Type B pancreatic cell (in vitro differentiated cells): Measurements from ENCODE around the gene GNG4. TPM values are rescaled to one million over a fixed set of nuclear protein-coding genes. Genes with fewer than 3 reads are reported as not detected.
"Not testable (repeated sequence)": the region's sequence is repeated elsewhere in the genome, so short reads cannot be mapped to it uniquely, and the experiment has no call there.

Experiments
- DNase-seq: peaks from one replicate; pipeline ENCODE4 v3.0.0; 2021; ENCODE audit warnings: mixed read lengths; ENCODE audit not compliant: unreplicated experiment; ENCODE audit errors: extremely low spot score
- H3K27ac Mint-ChIP-seq: 2 replicates; pipeline ENCODE4 v1.8.0; 2021; ENCODE audit warnings: mild to moderate bottlenecking, mixed read lengths
- H3K27me3 Mint-ChIP-seq: 2 replicates; pipeline ENCODE4 v1.8.0; 2021; ENCODE audit warnings: mixed read lengths
- H3K36me3 Mint-ChIP-seq: 2 replicates; pipeline ENCODE4 v1.8.0; 2021; ENCODE audit warnings: mixed read lengths
- H3K4me1 Mint-ChIP-seq: one replicate; pipeline ENCODE4 v1.8.0; 2021; ENCODE audit warnings: mixed read lengths; ENCODE audit not compliant: unreplicated experiment
- H3K4me3 Mint-ChIP-seq: 2 replicates; pipeline ENCODE4 v1.8.0; 2021; ENCODE audit warnings: mild to moderate bottlenecking, mixed read lengths
- H3K9me3 Mint-ChIP-seq: 2 replicates; pipeline ENCODE4 v1.8.0; 2021; ENCODE audit warnings: mixed read lengths
- CTCF ChIP-seq: fragments of 200-600 bp; sonication (generic); conservative IDR thresholded peaks from 2 replicates; pipeline ENCODE4 v1.5.0; 2021; ENCODE audit warnings: antibody characterized with exemption, mild to moderate bottlenecking
- total RNA-seq: library from RNA; stranded (reverse); gene quantifications from 2 replicates; pipeline ENCODE4 v1.2.1, GENCODE V29; 2021; ENCODE audit warnings: low replicate concordance

Gene GNG4
- total RNA-seq, 1 donor from 2014 or later, result 28.5 TPM

GRCh38 chr1:235607284-235607683 lies 42.3 kb downstream of the GNG4 start:
- Mint-ChIP-seq H3K36me3 (peaks cover 4% of the 10 kb centered on the region), H3K4me3 (no peak overlapping the region), H3K4me1 (peaks cover 7% of the 10 kb centered on the region), H3K27ac (no peak overlapping the region), H3K9me3 (no peaks in the 10 kb centered on the region), H3K27me3 (no peaks in the 10 kb centered on the region)
- no peak for DNase-seq
- TF ChIP-seq CTCF, result no peak

GRCh38 chr1:235601104-235601503 lies 48.5 kb downstream of the GNG4 start:
- H3K27me3 Mint-ChIP-seq, result no peaks in the 10 kb centered on the region
- no peak overlapping the region for H3K27ac Mint-ChIP-seq
- no peak for DNase-seq
- no peaks in the 10 kb centered on the region for H3K36me3 Mint-ChIP-seq
- H3K4me3 Mint-ChIP-seq, result no peak overlapping the region
- TF ChIP-seq CTCF, result peak; percentile 58
- H3K9me3 Mint-ChIP-seq, result no peaks in the 10 kb centered on the region
- H3K4me1 Mint-ChIP-seq, result no peaks in the 10 kb centered on the region

GRCh38 chr1:235599536-235599935 lies 50.0 kb downstream of the GNG4 start:
- Mint-ChIP-seq H3K27ac (no peak overlapping the region), H3K4me3 (no peak overlapping the region), H3K4me1 (no peaks in the 10 kb centered on the region), H3K9me3 (no peaks in the 10 kb centered on the region), H3K36me3 (no peaks in the 10 kb centered on the region), H3K27me3 (no peaks in the 10 kb centered on the region)
- no peak for TF ChIP-seq CTCF
- no peak for DNase-seq

GRCh38 chr1:235597867-235598553 lies 51.6 kb downstream of the GNG4 start:
- H3K27ac Mint-ChIP-seq, result no peak overlapping the region
- H3K27me3 Mint-ChIP-seq, result no peaks in the 10 kb centered on the region
- no peaks in the 10 kb centered on the region for H3K4me1 Mint-ChIP-seq
- no peak overlapping the region for H3K4me3 Mint-ChIP-seq
- peak; percentile 64 for TF ChIP-seq CTCF
- peaks cover 3% of the 10 kb centered on the region for H3K36me3 Mint-ChIP-seq
- no peak for DNase-seq
- H3K9me3 Mint-ChIP-seq, result no peaks in the 10 kb centered on the region

GRCh38 chr1:235595079-235595478 lies 54.5 kb downstream of the GNG4 start:
- DNase-seq, result no peak
- Mint-ChIP-seq H3K4me1 (no peaks in the 10 kb centered on the region), H3K27me3 (no peaks in the 10 kb centered on the region), H3K27ac (no peak overlapping the region), H3K4me3 (no peak overlapping the region), H3K9me3 (no peaks in the 10 kb centered on the region), H3K36me3 (peaks cover 8% of the 10 kb centered on the region)
- TF ChIP-seq CTCF, result no peak

- H3K4me1 Mint-ChIP-seq, H3K9me3 Mint-ChIP-seq, H3K27ac Mint-ChIP-seq, H3K4me3 Mint-ChIP-seq, H3K27me3 Mint-ChIP-seq, DNase-seq: not testable (repeated sequence)
- H3K36me3 Mint-ChIP-seq, result peaks cover 15% of the 10 kb centered on the region
Measured at GRCh38 chr1:235594281-235594895, 55.2 kb downstream of the GNG4 start.
